IMR-90 (cell line): ENCODE results near the gene IL18RAP. TPM values are rescaled to one million over a fixed set of nuclear protein-coding genes. Genes with fewer than 3 reads are reported as not detected.

ENCODE experiments used
- ATAC-seq: fragments of 200-7000 bp; cut with Tn5 transposase; 2 replicates; pipeline ENCODE4 v1.9.1; 2020; ENCODE audit warnings: low read depth, mild to moderate bottlenecking, moderate library complexity
- BruUV-seq: library from RNA; stranded (reverse); fragments of 400-500 nt; replicated peaks from 2 replicates; lab custom pipeline; 2021; lab: Mats Ljungman, UMichigan
- CTCF ChIA-PET: fragments of 300-600 bp; formaldehyde crosslinking; extraction: SDS; loops from one replicate; lab custom pipeline; 2021; ENCODE audit warnings: antibody characterized with exemption; lab: Yijun Ruan, JAX
- POLR2A ChIA-PET: fragments of 300-600 bp; sonication (Branson Sonifier 250); formaldehyde crosslinking; loops from one replicate; lab custom pipeline; 2022; ENCODE audit warnings: antibody characterized with exemption; ENCODE audit not compliant: unreplicated experiment; lab: Charles Lee
- DNase-seq: peaks from one replicate; pipeline ENCODE4 v3.0.0; 2013
- H2AFZ ChIP-seq: replicated peaks from 2 replicates; pipeline ENCODE3; 2013; ENCODE audit warnings: low read length, mild to moderate bottlenecking; ENCODE audit not compliant: poor library complexity
- H2AK5ac ChIP-seq: 2 replicates; pipeline ENCODE4 v1.6.1; 2013; ENCODE audit warnings: low read depth, low read length, inconsistent platforms
- H2AK9ac ChIP-seq: replicated peaks from 2 replicates; pipeline ENCODE3; 2013; ENCODE audit warnings: mild to moderate bottlenecking, low read depth, low read length, moderate library complexity; ENCODE audit not compliant: poor library complexity
- H2BK120ac ChIP-seq: 2 replicates; pipeline ENCODE4 v1.6.1; 2013; ENCODE audit warnings: low read depth, low read length, inconsistent platforms
- H2BK15ac ChIP-seq: 3 replicates; pipeline ENCODE4 v1.6.1; 2013; ENCODE audit warnings: low read depth, low read length, inconsistent platforms
- H2BK20ac ChIP-seq: 2 replicates; pipeline ENCODE4 v1.6.1; 2013; ENCODE audit warnings: low read depth, mild to moderate bottlenecking, inconsistent platforms, low read length, moderate library complexity
- H2BK5ac ChIP-seq: 2 replicates; pipeline ENCODE4 v1.6.1; 2013; ENCODE audit warnings: mild to moderate bottlenecking, low read depth, low read length, inconsistent platforms; ENCODE audit not compliant: poor library complexity, severe bottlenecking
- H3K14ac ChIP-seq: replicated peaks from 2 replicates; pipeline ENCODE4 v1.6.1; 2013; ENCODE audit warnings: low read depth, low read length, inconsistent platforms
- H3K18ac ChIP-seq: 2 replicates; pipeline ENCODE4 v1.6.1; 2013; ENCODE audit warnings: low read depth, low read length, control low read depth
- H3K23ac ChIP-seq: 2 replicates; pipeline ENCODE4 v1.6.1; 2013; ENCODE audit warnings: low read depth, low read length, inconsistent platforms
- H3K27ac ChIP-seq: 2 replicates; pipeline ENCODE4 v1.5.1; 2013; ENCODE audit warnings: mild to moderate bottlenecking, control low read depth, low read length; ENCODE audit not compliant: insufficient read depth
- H3K27me3 ChIP-seq: 2 replicates; pipeline ENCODE4 v1.6.1; 2013; ENCODE audit warnings: low read length; ENCODE audit not compliant: control insufficient read depth, insufficient read depth
- H3K36me3 ChIP-seq: 2 replicates; pipeline ENCODE4 v1.6.1; 2013; ENCODE audit warnings: low read length, mixed read lengths; ENCODE audit not compliant: control insufficient read depth, insufficient read depth
- H3K4ac ChIP-seq: 2 replicates; pipeline ENCODE4 v1.6.1; 2013; ENCODE audit warnings: low read depth, low read length, inconsistent platforms
- H3K4me1 ChIP-seq: 2 replicates; pipeline ENCODE4 v1.6.1; 2013; ENCODE audit warnings: low read length, mixed read lengths; ENCODE audit not compliant: control insufficient read depth, insufficient read depth
- H3K4me2 ChIP-seq: 2 replicates; pipeline ENCODE4 v1.6.1; 2013; ENCODE audit warnings: low read depth, mild to moderate bottlenecking, control low read depth, low read length, moderate library complexity
- H3K4me3 ChIP-seq: 2 replicates; pipeline ENCODE4 v1.5.1; 2013; ENCODE audit warnings: low read depth, mild to moderate bottlenecking, control low read depth, low read length, moderate library complexity; ENCODE audit not compliant: insufficient read depth
- H3K56ac ChIP-seq: 2 replicates; pipeline ENCODE4 v1.6.1; 2013; ENCODE audit warnings: low read length, inconsistent platforms; ENCODE audit not compliant: insufficient read depth; ENCODE audit errors: extremely low read depth
- H3K79me1 ChIP-seq, 2 experiments: 2 replicates each; pipeline ENCODE4 v1.6.1; 2013; ENCODE audit warnings: low read length in 2 of 2, inconsistent platforms in 1 of 2, low read depth in 1 of 2
- H3K9ac ChIP-seq: 2 replicates; pipeline ENCODE4 v1.6.1; 2013; ENCODE audit warnings: low read depth, low read length, control low read depth
- H3K9me1 ChIP-seq: 2 replicates; pipeline ENCODE4 v1.6.1; 2013; ENCODE audit warnings: low read length, inconsistent platforms; ENCODE audit not compliant: insufficient read depth
- H3K9me3 ChIP-seq: 2 replicates; pipeline ENCODE4 v1.6.1; 2013; ENCODE audit warnings: low read length; ENCODE audit not compliant: control insufficient read depth, insufficient read depth
- H4K20me1 ChIP-seq: 2 replicates; pipeline ENCODE4 v1.6.1; 2013; ENCODE audit warnings: low read length, inconsistent platforms; ENCODE audit not compliant: insufficient read depth
- H4K5ac ChIP-seq: 2 replicates; pipeline ENCODE4 v1.6.1; 2013; ENCODE audit warnings: mild to moderate bottlenecking, low read depth, low read length, control low read depth
- H4K8ac ChIP-seq, 2 experiments: 2 replicates each; pipeline ENCODE4 v1.6.1; 2013; ENCODE audit warnings: low read depth in 2 of 2, low read length in 2 of 2, control low read depth in 1 of 2, inconsistent platforms in 1 of 2
- H4K91ac ChIP-seq: 2 replicates; pipeline ENCODE4 v1.6.1; 2013; ENCODE audit warnings: low read depth, low read length, inconsistent platforms; ENCODE audit not compliant: insufficient read depth
- BHLHE40 ChIP-seq: fragments of 150-350 bp; IDR thresholded peaks from 2 replicates; pipeline ENCODE4 v1.6.1; 2016; ENCODE audit warnings: mild to moderate bottlenecking, low read depth, low read length
- CEBPB ChIP-seq: IDR thresholded peaks from 2 replicates; pipeline ENCODE4 v1.6.1; 2012; ENCODE audit warnings: low read depth, low read length, improper control_type of control experiment
- FOS ChIP-seq: fragments of 150-350 bp; IDR thresholded peaks from 2 replicates; pipeline ENCODE4 v1.6.1; 2016; ENCODE audit warnings: low read depth, low read length
- MAFK ChIP-seq: IDR thresholded peaks from 2 replicates; pipeline ENCODE4 v1.6.1; 2012; ENCODE audit warnings: low read depth, low read length, improper control_type of control experiment
- MAZ ChIP-seq: IDR thresholded peaks from 2 replicates; pipeline ENCODE4 v1.6.1; 2012; ENCODE audit warnings: low read depth, mild to moderate bottlenecking, low read length, improper control_type of control experiment, moderate library complexity, borderline replicate concordance
- NFE2L2 ChIP-seq: fragments of 150-350 bp; IDR thresholded peaks from 2 replicates; pipeline ENCODE4 v1.6.1; 2016; ENCODE audit warnings: low read depth, mild to moderate bottlenecking, low read length
- POLR2A ChIP-seq: IDR thresholded peaks from 2 replicates; pipeline ENCODE4 v1.6.1; 2012; ENCODE audit warnings: mild to moderate bottlenecking, low read depth, low read length
- RAD21 ChIP-seq: IDR thresholded peaks from 2 replicates; pipeline ENCODE4 v1.6.1; 2012; ENCODE audit warnings: low read length, improper control_type of control experiment
- RCOR1 ChIP-seq: IDR thresholded peaks from 2 replicates; pipeline ENCODE4 v1.6.1; 2012; ENCODE audit warnings: mild to moderate bottlenecking, low read length, improper control_type of control experiment; ENCODE audit not compliant: insufficient replicate concordance
- RFX5 ChIP-seq: IDR thresholded peaks from 2 replicates; pipeline ENCODE4 v1.8.0; 2012; ENCODE audit warnings: low read depth, mild to moderate bottlenecking, low read length, moderate library complexity
- SMC3 ChIP-seq: fragments of 150-350 bp; IDR thresholded peaks from 2 replicates; pipeline ENCODE4 v1.6.1; 2016; ENCODE audit warnings: low read depth, mild to moderate bottlenecking, antibody characterized with exemption, low read length, moderate library complexity
- WGBS, 2 experiments: methylation state at CpG; one replicate each; pipeline versions ENCODE4 v1.1.5 to v1.1.7; 2013; ENCODE audit warnings: missing lambda C conversion rate in 2 of 2; ENCODE audit not compliant: insufficient read length in 1 of 2; ENCODE audit errors: extremely low coverage in 2 of 2; 5-methylcytosine and 5-hydroxymethylcytosine counted together
- dilution Hi-C: fragments of 300-500 bp; cut with HindIII; formaldehyde crosslinking; loops from one replicate; pipeline ENCODE4 v1.14.3; 2018; ENCODE audit warnings: low sequenced_read_pairs; ENCODE audit not compliant: unreplicated experiment
- in situ Hi-C: fragments of 300-500 bp; cut with MboI; formaldehyde crosslinking; loops from 3 replicates; pipeline ENCODE4 v1.14.3; 2019; ENCODE audit warnings: low sequenced_read_pairs, inconsistent platforms, mixed read lengths
- intact Hi-C: fragments of 100-400 bp; cut with micrococcal nuclease; formaldehyde crosslinking; loops from 2 replicates; pipeline ENCODE4 v1.10.0; 2022
- polyA plus RNA-seq, 3 experiments: library from polyadenylated mRNA; depleted of rRNA; stranded (reverse); fragments of >200 nt; gene quantifications; 2 replicates each; pipeline ENCODE4 v1.2.3, GENCODE V29; 2012; ENCODE audit warnings: low replicate concordance in 1 of 3
- total RNA-seq: library from RNA; depleted of rRNA; stranded (reverse); fragments of >200 nt; gene quantifications from 2 replicates; pipeline ENCODE4 v1.2.3, GENCODE V29; 2012
- TF ChIP-seq, protein P1 (sequence below): conservative IDR thresholded peaks from 2 replicates; pipeline ENCODE4 v1.5.1; 2012; ENCODE audit warnings: mild to moderate bottlenecking, low read depth, low read length, improper control_type of control experiment
- TF ChIP-seq, protein P2 (sequence below): fragments of 150-350 bp; IDR thresholded peaks from 2 replicates; pipeline ENCODE4 v1.6.1; 2016; ENCODE audit warnings: low read depth, mild to moderate bottlenecking, low read length, moderate library complexity, borderline replicate concordance
- TF ChIP-seq, protein P3 (sequence below): fragments of 150-350 bp; IDR thresholded peaks from 2 replicates; pipeline ENCODE4 v1.6.1; 2017; ENCODE audit warnings: mild to moderate bottlenecking, antibody characterized with exemption, low read length, low read depth

Gene IL18RAP
- total and polyA plus RNA-seq, 2 of the 4 experiments (the other 2 are of a cell fraction): not detected

DNA sequence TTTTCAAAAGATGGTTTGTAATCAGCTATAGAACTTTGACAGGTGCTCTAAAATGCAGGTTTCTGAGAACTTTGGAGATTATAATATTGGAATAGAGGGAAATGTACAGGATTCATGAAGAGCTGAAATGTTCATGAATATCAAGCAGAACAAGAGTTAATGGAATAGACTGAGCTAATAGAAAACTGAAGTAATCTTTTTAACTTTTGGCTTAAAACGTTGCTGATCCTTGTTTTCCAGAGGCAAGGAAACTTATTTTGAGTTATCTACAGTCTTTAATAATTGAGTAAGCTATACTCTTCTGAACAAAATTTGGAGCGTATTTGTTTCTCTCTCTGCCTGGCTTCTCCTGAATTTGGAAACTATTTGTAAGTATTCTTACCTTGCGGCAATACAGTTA lies 10.8 kb upstream of the IL18RAP start:
- H2AK9ac ChIP-seq: no peak overlapping the region
- H4K91ac ChIP-seq: no peak overlapping the region
- intact Hi-C loops: no loop called here
- no peak for TF ChIP-seq MAZ
- TF ChIP-seq, protein P1, sequence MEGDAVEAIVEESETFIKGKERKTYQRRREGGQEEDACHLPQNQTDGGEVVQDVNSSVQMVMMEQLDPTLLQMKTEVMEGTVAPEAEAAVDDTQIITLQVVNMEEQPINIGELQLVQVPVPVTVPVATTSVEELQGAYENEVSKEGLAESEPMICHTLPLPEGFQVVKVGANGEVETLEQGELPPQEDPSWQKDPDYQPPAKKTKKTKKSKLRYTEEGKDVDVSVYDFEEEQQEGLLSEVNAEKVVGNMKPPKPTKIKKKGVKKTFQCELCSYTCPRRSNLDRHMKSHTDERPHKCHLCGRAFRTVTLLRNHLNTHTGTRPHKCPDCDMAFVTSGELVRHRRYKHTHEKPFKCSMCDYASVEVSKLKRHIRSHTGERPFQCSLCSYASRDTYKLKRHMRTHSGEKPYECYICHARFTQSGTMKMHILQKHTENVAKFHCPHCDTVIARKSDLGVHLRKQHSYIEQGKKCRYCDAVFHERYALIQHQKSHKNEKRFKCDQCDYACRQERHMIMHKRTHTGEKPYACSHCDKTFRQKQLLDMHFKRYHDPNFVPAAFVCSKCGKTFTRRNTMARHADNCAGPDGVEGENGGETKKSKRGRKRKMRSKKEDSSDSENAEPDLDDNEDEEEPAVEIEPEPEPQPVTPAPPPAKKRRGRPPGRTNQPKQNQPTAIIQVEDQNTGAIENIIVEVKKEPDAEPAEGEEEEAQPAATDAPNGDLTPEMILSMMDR: no peak
- no peak for TF ChIP-seq CEBPB
- TF ChIP-seq, protein P2, sequence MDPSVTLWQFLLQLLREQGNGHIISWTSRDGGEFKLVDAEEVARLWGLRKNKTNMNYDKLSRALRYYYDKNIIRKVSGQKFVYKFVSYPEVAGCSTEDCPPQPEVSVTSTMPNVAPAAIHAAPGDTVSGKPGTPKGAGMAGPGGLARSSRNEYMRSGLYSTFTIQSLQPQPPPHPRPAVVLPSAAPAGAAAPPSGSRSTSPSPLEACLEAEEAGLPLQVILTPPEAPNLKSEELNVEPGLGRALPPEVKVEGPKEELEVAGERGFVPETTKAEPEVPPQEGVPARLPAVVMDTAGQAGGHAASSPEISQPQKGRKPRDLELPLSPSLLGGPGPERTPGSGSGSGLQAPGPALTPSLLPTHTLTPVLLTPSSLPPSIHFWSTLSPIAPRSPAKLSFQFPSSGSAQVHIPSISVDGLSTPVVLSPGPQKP: no peak
- TF ChIP-seq BHLHE40: no peak
- TF ChIP-seq FOS: no peak
- no peak for TF ChIP-seq MAFK
- no peak for TF ChIP-seq NFE2L2
- TF ChIP-seq, protein P3, sequence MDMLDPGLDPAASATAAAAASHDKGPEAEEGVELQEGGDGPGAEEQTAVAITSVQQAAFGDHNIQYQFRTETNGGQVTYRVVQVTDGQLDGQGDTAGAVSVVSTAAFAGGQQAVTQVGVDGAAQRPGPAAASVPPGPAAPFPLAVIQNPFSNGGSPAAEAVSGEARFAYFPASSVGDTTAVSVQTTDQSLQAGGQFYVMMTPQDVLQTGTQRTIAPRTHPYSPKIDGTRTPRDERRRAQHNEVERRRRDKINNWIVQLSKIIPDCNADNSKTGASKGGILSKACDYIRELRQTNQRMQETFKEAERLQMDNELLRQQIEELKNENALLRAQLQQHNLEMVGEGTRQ: no peak
- TF ChIP-seq POLR2A: no peak
- no peak for TF ChIP-seq RCOR1
- no peak for TF ChIP-seq RFX5
- no peak for TF ChIP-seq SMC3
- TF ChIP-seq RAD21: no peak
- H3K14ac ChIP-seq: no peak overlapping the region
- H3K27me3 ChIP-seq: peaks cover 2% of the 10 kb centered on the region; the same call in 1 of the 2 replicates
- H3K9me3 ChIP-seq: peaks cover 9% of the 10 kb centered on the region; the same call in 1 of the 2 replicates
- H4K20me1 ChIP-seq: no peaks in the 10 kb centered on the region
- dilution Hi-C loops: no loop called here
- POLR2A ChIA-PET: no interaction called here
- H2AFZ ChIP-seq: no peak overlapping the region
- no peak overlapping the region; the same call in 1 of the 2 replicates for H3K56ac ChIP-seq
- H3K79me1 ChIP-seq: no peaks in the 10 kb centered on the region
- H2BK5ac ChIP-seq: no peak overlapping the region
- CTCF ChIA-PET: no interaction called here
- H4K8ac ChIP-seq: no peak overlapping the region
- no peak overlapping the region for H3K4ac ChIP-seq
- H2BK20ac ChIP-seq: no peak overlapping the region
- no peak overlapping the region for H3K4me3 ChIP-seq
- H2BK120ac ChIP-seq: no peak overlapping the region
- no peaks in the 10 kb centered on the region for H3K36me3 ChIP-seq
- no peaks in the 10 kb centered on the region for H3K9me1 ChIP-seq
- DNase-seq (no peak), ATAC-seq (no peak)
- H3K9ac ChIP-seq: no peak overlapping the region
- BruUV-seq: no TSS peak
- no peak overlapping the region for H3K23ac ChIP-seq
- no peak overlapping the region for H3K4me2 ChIP-seq
- H3K4me1 ChIP-seq: no peaks in the 10 kb centered on the region
- no peak overlapping the region for H2BK15ac ChIP-seq
- H3K27ac ChIP-seq: no peak overlapping the region
- H3K18ac ChIP-seq: no peak overlapping the region
- no peak overlapping the region for H2AK5ac ChIP-seq
- in situ Hi-C loops: no loop called here
- no CpG with 5 or more reads among the region's 3 CpGs for WGBS, 2 experiments
- H4K5ac ChIP-seq: no peak overlapping the region
